ENCODE measurements around the gene ELP4.

DNA sequence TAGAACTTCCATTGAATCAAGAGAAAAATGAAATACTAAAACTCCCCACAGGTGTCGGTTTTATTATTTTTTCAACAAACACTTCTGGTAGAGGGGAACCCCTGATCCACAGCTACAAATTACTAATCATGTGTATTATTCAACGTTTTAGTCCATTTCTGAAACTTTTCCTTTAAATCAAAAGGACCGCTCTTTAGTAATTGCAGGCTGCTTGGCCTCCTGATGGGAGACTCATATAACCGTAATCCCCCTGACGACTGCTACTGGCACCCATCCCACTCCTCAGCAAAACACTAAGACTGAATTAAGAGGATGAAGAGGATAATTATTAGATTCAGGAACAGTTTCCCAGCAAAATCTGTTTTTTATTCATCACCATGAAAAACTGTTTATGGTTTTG lies 255.2 kb downstream of the ELP4 start:
- TF ChIP-seq CTCF (IDR thresholded peaks at IDR 0.05; ENCODE audit: insufficient read depth, low read length, poor library complexity, severe bottlenecking) (no peak), EZH2phosphoT487 (conservative IDR thresholded peaks at IDR 0.05; ENCODE audit: low read length) (no peak)

Measured in SU-DHL-6 (cell line).